CD4-positive, alpha-beta T cell treated with Interleukin-6 at 100 ng/mL for 8 hours (primary cell): ENCODE results near the gene PSENEN.

Experiments used
- DNase-seq: peaks from one replicate; pipeline ENCODE4 v3.0.0-alpha.2; 2020; ENCODE audit warnings: mixed read lengths, low spot score

The PSENEN gene, protein sequence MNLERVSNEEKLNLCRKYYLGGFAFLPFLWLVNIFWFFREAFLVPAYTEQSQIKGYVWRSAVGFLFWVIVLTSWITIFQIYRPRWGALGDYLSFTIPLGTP

DNA sequence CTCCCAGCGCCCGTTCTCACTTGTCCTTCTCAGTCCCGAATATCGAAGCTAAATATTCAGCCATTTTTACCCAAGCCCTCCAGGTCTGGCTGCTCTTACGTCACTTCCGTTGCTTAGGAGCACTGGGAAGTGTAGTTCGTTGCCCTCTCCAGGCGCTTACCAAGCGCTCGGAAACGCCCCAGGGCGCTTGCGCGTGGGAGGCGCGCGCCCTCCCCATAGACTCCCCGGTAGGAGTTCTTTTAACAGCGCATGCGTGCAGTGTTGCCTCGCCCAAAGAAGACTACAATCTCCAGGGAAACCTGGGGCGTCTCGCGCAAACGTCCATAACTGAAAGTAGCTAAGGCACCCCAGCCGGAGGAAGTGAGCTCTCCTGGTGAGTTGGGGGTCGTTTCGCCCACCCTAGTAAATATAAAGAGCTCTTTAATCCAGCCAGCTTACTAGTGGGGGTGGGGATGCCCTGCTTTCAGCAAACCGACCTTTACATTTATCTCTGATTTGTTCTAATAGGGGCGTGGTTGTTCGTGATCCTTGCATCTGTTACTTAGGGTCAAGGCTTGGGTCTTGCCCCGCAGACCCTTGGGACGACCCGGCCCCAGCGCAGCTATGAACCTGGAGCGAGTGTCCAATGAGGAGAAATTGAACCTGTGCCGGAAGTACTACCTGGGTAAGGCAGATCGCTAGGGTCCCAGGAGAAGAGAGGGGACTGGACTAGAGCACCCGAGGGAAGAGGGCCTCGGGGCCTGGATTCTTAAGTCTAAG, at the start of gene PSENEN, which contains the start of gene U2AF1L4:
Gene PSENEN, plus strand, starts transcription at position 324 of the 759 bp plus-strand sequence. Its CDS starts 280 bp downstream, at position 604.
Gene U2AF1L4, minus strand, starts transcription at position 91 of the 759 bp plus-strand sequence. Its CDS starts 27 bp downstream, at position 64.
- DNase-seq = peak; percentile 99

DNA sequence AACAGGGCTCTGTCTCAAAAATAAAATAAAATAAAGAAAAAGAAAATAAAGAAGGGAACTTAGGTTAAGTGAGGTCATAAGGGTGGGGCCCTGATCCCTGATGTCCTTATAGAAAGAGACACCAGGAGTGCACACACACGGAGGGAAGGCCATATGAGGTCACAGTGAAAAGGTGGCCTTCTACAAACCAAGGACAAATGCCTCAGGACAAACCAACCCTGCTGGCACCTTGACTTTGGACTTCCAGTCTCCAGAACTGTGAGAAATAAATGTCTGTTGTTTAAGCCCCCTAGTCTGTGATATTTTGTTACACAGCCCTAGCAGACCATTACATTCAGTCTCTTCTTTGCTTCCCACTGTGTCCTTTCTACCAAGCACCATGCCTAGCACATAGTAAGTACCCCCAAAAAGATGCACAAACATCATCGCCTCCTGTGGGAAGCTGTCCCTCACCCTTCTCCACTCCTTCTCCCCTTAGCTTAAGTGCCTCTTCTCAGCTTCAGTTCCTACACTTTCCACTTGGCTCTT, 49.5 kb upstream of the PSENEN start:
- DNase-seq = no peak

DNA sequence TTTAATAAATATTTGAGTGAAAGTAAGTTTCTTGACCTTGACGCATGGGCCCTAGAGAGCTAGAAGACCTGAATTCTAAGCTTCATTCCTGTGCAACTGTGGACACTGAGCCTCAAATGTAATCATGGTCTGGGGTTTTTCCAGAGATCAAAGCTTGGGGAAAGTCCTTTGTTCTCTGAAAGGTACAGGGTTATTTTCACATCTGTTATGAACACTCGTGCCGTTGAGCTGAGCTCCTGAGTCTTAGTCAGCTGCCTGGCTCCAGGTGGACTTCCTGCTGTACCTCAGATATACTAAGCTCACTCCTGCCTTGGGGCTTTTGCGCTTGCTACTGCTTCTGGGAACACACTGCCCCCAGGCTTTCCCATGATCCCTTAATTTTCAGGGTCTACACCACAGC, 48.6 kb upstream of the PSENEN start:
- DNase-seq = no peak

DNA sequence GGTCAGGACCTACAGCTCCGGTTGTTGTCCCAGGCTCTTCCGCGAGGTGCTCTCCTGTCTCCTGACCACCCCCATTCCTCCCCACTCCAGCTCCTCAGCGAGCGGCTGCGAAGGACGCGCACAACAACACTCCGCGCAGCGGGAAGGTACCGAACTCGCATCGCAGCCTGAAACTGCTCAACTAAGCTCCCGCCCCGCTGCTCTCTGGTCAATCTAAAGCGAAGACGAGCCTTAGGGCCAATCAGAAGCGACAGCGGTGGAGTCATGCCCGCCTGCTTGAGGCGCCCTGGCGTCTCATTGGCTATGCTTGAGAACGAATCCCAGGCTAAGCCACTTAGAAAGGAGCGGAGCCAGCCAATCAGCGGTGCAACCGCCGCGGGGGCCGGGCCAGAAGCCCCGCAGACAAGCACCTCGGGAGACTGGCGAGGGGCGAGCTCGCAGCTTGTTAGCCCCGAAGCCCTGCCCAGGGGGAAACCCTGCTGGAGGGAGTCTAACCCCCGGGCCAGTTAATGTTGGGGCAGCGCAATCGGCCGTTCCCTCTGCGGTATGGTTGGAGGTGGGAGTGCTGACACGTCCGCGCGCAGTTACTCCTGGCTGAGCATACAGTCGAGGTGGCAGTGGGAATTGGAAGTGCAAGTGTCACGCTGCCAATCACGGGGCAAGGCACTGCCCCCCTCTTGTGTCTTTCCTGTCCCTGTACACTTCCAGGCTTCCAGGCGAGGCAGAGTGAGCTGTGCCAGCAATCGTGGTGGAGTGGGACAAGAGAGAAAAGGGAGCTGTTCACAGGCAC, 43.0 kb upstream of the PSENEN start:
- DNase-seq = peak; percentile 95

DNA sequence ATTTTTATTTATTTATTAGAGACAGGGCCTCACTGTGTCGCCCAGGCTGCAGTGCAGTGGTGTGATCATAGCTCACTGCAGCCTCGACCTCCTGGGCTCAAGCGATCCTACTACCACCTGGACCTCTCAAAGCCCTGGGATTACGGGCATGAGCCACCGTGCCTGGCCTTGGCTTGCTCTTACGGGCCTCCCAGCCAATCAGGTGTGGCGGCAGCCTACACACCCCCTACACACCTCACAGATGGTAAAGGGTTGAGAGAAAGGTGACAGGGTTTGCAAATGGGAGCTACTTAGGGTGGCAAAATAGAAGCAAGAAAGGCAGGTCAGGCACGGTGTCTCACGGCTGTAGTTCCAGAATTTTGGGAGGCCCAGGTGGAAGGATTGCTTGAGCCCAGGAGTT, 42.1 kb upstream of the PSENEN start:
- DNase-seq = no peak

DNA sequence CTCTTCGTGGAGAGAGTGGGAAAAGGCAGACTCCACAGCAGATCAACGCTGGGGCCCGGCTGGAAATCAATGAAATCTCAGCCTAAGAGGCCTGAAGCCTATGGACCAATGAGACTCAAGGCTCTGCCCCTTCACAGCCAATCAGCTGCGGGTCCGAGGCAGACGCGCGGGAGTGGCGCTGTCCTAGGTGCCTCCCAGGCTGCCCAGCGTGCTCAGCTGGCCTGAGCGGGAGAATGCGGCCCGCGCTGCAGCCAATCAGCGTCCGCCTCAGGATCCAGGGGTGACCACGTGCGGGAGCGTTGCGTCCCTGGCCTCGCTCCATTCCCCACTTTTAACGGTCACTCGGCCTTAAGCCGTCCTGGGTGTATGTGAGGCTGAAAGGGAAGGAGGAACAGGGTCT, 41.2 kb upstream of the PSENEN start, which contains the start of gene ZBTB32:
Gene ZBTB32, plus strand, starts transcription at position 341 of the 400 bp plus-strand sequence. CDS start 10,069 bp downstream, outside the sequence.
- no peak for DNase-seq

DNA sequence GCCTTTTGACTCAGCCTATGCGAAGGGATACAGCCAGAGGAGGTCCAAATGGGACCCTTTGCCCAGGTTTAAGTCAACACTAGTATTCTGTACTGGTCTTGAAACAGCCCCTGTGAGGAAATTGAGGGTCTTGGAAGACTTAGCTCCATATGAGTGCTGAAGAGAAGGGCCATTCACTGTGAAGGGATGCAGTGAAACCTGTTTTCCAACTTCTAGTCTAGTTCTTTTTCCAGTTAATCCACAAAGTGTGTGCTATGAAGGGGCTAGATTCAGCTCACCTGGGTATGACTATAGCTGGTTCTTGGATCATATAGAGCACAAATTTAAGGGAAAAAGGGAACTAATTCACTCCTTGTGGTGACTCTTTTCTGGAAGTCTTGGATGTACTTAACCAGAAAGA, 37.1 kb upstream of the PSENEN start:
- DNase-seq = no peak

DNA sequence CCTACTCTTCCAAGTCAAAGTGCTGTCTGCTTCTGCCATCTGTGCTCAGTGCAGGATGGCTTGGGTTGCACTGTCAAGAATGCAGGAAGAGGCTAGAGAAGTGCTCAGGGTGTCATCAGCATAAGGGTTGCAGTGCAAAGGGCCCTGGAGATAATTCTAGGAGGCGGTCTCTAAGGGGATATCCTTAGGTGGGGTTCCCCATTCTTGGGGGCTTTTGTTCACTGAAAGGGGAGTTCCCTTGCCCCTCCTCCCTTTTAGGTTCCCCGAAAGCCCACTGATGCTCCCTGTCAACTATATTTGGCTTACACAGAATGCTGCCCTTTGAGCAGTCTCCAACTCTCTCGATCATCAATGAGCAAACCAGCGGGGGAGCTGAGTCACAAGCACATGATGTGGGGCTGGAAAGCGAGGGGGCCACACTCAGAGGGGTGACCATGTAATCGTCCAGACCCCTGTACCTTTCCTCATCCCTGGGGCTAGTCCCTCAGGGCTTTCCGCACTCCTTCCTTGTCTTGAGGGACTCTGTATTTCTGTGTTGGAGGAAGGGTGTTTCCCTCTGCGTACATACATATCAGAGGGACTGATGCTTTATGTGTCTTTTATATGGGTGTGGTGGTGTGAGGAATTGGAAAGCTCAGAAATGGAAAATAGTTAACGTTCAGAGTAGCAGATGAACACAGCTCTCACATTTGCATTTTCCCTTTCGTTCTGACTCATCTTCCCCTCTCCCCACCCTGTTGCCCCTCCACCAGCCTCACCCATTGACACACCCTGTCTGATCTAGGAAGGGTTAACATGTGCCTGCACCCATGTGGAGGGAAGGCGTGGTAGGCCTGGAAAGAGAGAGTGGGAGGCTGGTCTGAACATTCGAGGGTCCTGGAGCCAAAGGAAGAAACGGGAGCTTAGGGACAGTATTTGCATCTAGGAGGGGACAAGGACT, 34.4 kb upstream of the PSENEN start:
- no peak for DNase-seq

DNA sequence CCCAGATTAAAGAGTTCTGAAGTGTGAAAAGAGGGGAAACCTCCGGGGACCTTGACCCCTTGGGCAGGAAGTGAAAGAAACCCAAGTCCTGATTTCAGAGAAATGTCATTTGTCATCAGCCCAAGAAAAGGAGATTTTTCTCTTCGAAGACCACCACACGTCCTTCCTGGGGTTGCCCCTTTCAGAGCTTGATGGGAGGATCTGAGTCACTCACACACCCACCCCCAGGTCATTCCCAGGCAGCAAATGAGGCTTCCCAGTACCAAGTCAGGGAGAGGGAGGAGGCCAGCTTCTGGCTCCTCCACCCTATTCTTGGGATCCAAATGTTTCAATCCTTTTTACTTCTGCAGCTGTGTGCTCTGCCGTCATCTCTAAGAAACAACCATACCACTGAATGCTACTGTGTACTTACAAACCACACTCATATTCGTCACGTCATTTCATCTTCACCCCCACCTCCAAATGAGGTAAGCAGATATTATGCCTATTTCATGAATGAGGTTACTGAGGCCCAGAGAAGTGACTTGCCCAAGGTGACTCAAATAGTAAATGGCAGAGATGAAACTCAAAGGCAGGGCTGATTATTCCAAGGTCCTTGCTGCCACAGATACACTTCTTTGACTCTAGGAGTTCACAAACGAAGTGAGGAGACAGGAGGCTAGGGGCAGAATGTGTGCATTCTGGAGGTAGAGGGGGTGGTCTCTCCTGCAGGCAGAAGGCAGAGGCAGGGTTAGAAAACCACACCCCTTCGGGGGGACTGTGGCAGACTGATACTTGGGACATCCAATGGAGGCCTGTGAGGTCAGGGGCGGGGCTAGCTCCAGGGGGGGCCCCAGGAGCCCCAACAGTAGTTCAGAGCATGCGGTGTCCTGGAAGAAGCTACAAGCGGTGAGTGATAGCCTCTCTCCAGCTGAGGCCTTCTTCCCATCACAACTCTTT, 32.6 kb upstream of the PSENEN start:
- peak; percentile 22 for DNase-seq

DNA sequence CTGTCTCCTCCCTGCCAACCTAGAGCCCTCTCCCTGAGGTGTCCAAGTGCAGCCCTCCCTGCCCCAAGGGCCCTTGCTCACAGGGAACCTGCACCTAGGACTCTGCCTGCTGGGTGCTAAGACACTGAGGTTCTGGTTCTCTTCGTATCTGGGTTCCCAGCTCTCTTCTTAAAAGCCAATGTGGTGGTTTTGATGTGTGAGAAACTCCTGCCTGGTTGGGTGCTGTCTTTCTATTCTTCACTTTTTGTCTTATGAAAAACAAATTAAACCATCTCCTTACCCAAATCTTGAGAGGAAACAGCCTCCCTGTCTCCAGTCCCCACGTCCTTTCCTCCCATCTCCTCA, 32.0 kb upstream of the PSENEN start:
- no peak for DNase-seq

DNA sequence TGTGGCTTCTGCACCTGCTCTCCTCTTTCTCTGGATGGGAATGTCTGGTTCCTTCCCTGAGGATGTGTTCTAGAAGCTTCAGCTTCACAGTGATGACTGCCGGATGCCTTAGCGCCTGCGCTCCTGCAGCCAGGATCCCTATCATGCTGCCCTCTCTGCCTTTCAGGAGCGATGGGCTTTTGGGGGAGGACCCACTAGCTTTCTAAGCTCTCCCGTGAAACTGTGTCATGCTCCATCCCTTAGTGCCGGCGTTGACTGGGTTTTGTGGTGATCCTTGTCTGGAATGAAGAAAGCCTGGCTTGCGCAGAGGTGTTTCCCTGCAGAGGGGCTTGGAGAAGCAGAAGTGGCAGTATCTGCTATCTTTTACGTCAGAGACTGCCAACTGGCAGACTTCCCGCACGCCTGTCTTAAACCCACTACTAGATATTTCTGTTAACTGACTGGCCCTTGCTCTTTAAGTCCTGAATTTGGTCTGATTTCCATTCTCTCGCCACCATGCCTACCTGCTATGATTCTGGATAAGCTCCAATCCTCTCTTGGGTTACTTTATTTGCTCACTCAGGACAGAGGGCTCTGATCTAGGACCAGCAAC, 31.5 kb upstream of the PSENEN start:
- DNase-seq = no peak

DNA sequence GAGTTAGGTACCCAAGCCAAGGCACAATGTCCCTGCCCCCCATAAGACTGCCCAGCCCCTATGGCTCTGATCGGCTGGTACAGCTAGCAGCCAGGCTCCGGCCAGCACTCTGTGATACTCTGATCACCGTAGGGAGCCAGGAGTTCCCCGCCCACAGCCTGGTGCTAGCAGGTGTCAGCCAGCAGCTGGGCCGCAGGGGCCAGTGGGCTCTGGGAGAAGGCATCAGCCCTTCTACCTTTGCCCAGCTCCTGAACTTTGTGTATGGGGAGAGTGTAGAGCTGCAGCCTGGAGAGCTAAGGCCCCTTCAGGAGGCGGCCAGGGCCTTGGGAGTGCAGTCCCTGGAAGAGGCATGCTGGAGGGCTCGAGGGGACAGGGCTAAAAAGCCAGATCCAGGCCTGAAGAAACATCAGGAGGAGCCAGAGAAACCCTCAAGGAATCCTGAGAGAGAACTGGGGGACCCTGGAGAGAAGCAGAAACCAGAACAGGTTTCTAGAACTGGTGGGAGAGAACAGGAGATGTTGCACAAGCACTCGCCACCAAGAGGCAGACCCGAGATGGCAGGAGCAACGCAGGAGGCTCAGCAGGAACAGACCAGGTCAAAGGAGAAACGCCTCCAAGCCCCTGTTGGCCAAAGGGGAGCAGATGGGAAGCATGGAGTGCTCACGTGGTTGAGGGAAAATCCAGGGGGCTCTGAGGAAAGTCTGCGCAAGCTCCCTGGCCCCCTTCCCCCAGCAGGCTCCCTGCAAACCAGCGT, 30.7 kb upstream of the PSENEN start:
- DNase-seq = no peak

DNA sequence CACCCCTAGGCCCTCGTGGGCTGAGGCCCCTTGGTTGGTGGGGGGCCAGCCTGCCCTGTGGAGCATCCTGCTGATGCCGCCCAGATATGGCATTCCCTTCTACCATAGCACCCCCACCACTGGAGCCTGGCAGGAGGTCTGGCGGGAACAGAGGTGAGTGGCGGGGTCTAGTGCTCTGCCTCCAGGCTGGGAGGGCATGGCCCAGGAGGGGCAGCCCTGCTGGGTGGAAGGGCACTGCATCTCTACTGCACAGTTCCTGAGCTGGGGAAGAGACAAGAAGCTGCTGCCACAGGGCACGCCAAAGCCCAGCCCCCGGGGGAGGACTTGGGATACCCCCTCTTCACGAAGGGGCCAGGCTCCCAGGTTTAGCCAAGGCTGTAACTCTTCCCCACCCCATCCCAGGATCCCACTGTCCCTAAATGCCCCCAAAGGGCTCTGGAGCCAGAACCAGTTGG, 30.1 kb upstream of the PSENEN start:
- no peak for DNase-seq

DNA sequence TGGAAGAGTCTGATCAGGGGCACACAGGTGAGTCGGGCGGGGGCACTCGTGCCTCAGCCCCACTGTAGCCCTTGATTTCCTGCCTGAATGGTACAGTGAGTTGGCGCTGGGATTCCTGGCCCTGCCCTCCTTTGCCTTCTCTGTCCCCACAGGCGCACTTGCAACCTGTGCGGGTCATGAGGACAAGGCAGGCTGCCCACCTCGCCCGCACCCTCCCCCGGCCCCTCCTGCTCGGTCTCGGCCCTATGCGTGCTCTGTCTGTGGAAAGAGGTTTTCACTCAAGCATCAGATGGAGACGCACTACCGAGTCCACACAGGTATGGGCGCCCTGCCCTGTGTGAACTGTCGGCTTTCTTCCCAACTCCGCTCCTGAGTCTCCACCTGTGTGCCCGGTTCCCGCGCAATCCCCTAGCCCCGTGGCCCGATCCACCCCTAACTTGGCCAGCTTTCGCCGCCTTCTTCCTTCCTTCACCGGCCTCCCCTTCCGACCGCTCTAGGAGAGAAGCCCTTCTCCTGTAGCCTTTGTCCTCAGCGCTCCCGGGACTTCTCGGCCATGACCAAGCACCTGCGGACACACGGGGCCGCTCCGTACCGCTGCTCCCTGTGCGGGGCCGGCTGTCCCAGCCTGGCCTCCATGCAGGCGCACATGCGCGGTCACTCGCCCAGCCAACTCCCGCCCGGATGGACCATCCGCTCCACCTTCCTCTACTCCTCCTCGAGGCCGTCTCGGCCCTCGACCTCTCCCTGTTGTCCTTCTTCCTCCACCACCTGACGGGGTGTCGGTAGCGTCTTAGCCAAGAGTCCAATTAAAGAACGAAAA, 29.3 kb upstream of the PSENEN start:
- DNase-seq = no peak

DNA sequence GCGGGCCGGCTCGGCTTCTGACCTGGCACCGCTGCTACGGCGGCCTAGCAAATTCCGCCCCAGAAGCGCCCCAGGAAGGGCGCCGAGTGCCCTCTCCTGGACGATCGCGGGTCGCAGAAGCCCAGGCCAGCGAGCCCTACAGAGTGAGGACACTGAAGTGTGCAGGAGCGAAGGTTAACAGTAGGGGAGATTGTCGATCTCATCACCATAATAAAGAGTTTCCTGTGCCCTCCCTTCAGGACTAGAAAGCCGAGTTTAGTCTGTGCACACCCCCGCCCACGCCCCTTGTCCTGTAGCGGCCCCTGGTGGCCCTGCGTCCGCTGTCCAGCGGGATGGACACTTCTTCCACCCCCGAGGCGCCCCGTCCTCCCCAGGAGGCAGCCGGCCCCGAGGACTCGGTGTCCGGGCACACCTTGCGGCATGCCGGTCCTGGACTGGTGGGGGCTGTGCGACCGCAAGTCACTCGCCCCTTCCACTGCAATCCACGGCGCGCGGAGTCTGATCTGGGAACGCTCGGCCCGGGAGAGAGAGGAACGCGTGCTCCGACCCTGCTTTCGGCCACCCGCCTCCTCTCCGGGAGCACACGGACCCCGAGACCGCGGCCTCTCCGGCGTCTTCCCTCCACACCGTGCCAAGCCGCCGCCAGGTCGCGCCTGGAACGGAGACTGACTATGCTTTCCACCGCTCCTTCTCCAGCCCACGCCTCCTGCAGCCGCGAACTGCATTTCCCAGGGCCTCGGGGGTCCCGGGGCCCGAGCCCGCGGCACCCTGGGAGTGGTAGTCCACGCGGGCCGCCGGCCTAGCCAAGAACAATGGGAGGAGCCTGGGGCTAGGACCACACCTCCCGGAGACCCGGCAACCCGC, 28.4 kb upstream of the PSENEN start:
- peak; percentile 98 for DNase-seq

DNA sequence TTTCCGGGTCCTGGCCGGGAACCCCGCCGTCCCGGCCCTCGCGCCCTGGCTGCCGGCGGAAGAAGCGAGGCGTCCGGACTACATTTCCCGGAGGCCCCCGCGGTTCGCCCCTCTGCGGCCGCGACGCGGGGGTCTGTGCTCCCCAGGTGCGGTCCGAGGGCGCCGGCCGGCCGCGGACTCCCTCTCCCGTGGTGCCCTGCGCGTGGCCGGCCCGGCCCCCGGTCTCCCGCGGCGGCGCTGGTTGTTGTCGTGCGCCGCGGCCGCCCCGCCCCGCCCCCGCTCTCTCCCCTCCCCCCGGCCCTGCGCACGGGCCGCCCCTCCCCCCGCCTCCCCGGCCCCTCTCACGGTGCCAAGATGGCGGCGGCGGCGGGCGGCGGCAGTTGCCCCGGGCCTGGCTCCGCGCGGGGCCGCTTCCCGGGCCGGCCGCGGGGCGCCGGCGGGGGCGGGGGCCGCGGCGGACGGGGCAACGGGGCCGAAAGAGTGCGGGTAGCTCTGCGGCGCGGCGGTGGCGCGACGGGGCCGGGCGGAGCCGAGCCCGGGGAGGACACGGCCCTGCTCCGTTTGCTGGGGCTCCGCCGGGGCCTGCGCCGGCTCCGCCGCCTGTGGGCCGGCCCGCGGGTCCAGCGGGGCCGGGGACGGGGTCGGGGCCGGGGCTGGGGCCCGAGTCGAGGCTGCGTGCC, 27.6 kb upstream of the PSENEN start, which contains the start of gene KMT2B:
Gene KMT2B, plus strand, starts transcription at position 339 of the 680 bp plus-strand sequence. Its CDS starts 16 bp downstream, at position 355.
- no peak for DNase-seq
